ENCODE data around the gene NUDT14.

The NUDT14 gene

DNA sequence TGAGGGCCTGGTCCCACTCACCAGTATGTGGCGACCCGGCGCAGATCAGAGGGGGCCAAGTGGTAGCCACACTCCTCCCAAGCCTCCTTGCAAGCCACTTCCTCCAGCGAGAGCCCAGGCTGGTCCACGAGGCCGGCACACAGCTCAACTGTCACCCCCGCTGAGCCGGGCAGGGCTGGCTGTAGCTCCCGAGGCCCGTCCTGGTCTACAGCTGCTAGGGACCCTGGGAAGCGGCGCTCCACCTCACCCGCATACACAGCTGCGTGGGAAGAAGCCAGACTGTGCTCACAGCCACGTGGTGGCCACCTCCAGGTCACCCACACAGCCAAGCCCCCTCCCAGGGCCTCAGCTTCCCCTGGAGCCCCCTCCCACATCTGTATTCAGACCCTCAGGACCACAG is 4.6 kb downstream of the NUDT14 start:
- no peak for DNase-seq (ENCODE audit: low read depth, low spot score)

DNA sequence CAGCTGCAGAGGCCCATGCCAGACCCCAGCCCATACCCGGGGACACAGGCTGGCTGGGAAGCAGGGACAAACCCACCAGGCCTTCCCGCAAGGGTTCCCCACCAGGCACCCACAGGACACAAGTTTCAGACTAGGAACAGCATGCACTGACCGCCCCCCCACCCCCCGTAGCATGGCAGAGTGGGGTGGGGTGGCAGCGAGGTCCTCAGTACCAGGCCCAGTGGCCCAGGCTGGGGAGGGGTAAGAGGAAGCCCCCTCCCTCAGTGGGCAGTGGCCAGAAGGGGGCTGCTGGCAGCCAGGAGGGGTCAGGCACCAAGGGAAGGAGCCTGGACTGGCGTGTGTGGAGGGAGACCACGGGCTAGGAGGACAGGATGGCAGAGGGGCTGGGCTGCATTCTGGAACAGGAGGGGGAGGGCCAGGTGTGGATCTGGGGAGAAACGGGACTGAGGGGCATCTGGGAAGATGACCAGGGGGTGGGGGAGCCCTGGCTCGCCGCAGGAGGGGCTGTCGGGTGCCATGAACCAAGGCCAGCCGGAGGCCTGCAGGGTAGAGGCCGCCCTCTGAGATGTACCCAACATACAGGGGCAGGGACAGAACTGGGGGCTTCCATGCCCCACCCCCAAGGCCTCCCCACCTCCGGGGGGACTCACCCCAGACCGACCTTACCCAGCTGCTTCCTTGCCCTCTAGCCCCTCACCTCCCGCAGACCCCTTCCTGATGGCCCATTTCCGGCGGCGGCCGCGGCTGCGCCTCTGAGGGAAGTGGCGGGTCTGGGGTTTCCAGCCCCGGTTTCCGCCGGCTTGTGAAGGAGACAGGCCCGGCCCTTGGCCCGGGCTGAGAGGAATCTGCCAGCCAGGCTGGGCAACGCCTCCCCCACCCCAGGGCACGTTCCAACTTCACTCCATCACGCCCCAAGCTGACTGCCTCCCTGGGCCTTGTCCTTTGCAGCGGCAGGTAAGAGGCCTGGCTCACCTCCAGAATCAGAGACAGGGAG is 6.9 kb downstream of the NUDT14 start:
- no peak for DNase-seq (ENCODE audit: low read depth, low spot score)

DNA sequence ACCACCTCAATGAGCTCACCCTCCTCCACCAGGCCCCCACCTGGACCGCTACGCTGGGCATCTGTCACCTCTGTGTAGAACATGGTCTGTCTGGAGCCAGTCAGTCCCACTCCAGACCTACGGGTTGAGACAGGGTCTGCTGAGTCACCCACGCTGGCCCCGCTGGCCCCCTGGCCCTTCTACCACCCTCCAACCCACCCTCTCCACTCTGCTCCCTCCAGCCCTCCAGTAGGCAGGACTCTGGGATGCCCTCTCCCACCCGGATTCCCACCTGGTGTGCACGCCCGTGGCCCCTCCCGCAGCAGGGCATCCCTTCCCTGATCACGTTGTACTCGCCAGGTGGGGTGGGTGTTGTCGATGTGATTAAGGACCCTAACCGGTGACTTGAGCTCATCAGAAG is 8.0 kb downstream of the NUDT14 start:
- no peak for DNase-seq (ENCODE audit: low read depth, low spot score)

DNA sequence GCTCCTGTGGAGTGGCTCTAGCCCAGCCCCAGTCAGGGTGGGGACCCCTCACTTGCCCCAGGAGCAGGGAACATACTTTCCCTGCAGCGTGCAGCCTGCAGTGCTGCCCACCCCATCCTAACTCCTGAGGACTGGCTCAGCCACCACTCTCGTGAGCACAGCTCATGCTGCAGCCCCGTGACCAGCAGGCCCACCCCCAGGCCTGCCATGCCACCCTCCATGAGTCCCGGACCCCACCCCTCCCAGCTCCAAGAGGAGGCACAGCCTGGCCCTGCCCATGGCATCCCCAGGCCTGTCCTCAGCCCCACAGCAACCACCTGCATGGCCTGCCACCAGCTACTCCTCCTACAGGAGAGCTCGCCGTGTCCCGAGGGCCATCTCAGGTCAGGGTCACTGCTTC is 8.6 kb downstream of the NUDT14 start:
- no peak for DNase-seq (ENCODE audit: low read depth, low spot score)

DNA sequence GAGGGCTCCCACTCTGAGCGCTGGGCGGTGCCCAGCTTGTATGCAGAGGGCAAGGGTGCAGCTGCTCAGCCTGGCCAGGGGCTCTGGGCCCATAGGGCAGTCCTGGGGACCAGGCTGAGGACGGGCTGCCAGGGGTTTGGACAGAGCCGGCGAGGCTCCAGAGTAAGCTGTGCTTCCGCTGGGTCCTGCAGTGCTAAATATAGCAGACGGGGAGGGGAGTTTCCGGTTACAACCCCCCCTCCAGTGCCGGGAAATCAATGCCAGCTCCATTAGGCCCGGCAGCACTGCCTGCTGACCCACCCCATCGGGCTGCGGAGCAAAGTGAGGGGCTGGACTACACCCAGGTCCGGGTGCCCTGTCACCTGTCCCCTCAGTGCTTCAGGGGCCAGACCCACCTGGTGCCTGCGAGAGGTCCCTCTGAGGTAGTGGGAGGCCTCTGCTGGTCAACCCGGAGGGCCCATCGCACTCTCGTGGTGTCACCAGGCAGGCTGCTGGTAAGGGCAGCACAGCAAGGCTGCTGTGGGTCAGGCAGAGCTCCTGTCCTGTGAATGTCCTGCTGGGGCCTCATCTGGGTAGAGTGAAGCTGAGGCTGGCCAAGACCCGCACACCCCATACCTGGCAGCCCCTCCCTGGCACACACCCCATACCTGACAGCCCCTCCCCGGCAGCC is 10.0 kb downstream of the NUDT14 start:
- no peak for DNase-seq (ENCODE audit: low read depth, low spot score)

DNA sequence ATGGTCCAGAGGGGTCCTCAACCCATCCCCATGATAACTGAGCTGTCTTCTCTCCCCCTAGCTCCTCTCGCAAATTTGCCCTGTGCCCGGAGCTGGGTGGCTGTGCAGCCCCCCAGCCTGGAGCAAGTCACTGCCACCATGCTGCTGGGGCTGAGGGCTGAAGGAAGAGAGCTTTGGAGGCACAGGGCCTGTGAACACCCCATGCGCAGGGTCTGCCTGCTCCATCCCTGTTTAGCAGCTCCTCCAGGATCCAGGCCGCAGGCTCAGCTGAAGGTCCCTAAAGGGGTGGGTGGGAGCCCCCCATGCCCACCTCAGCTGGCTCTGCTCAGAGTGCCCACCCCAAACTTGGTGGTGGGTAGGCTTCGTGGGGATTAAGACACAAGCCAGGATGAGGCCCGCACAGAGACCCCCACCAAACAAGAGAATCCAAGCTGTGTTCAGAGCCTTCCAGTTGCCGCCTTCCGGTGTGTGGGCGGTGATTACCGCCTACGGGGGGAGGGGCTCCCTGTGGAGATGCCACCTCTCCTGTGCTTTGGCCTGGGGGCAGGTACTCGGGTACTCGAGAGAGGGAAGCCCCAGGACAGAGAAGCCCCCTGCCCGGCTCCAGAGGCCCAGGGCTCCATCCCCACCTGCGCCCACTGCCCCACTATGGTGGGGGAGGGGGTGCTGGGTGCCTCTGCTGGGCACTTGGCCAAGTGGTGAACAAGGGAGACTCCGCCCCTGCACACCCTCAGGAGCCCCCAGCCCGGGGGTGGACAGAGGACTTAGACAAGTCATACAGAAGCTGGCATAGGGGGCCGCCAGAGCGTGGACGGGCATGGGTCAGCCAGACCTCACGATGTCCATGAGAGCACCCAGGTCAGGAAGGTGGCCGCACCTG is 11.1 kb downstream of the NUDT14 start:
- DNase-seq (ENCODE audit: low read depth, low spot score) = no peak

DNA sequence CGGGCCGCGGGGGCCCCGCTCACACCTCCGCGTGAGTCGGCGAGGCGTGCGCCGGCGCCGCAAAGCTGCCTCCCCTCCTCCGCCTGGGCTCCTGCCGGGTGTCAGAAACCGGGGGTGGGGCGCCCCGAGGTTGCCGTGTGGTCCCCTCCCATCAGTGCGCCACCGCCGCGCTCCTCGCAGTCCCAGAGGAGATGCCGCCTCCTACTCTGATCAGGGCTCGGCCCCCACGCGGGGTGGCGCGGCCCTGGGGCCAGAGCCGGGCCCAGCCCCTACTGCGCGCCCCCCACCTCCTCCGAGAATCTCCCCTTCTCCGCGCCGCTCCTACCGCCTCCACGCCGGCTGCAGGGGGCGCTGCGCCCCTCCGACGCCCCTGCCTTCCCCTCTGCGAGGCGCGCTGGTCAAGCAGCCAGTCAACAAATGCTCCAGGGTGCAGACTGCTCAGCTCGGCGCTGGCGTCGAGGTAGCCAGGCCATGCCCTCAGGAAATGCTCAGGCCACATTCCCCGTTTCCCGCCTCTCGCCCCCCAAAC is 12.1 kb downstream of the NUDT14 start:
- DNase-seq (ENCODE audit: low read depth, low spot score) = no peak

DNA sequence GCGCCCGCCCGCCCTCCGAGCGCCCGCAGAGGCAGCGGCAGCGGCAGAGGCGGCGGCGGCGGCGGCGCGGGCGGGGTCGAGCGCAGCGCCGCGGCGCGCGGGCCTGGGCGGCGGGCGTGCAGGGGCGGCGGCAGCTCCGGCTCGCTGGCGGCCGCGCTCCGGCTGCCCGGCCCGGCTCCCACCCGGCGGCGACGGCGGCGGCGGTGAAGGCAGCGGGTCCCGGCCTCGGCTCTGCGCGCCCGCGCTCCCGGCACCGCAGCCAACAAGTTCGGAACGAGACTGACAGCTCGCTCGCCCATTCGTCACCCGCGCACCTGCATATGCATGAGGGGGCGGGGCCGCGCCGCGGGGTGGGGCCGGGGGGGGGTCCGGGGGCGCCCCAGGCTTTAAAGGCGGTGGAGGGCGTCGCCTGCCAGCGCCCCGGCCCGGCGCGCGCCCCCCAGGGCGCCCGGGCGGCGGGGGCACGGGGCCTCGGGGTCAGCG is 12.6 kb downstream of the NUDT14 start, which contains the start of gene JAG2:
Gene JAG2, minus strand, starts transcription at position 281 of the 483 bp plus-strand sequence. CDS start 356 bp downstream, outside the sequence.
- peak; percentile 21 for DNase-seq (ENCODE audit: low read depth, low spot score)

DNA sequence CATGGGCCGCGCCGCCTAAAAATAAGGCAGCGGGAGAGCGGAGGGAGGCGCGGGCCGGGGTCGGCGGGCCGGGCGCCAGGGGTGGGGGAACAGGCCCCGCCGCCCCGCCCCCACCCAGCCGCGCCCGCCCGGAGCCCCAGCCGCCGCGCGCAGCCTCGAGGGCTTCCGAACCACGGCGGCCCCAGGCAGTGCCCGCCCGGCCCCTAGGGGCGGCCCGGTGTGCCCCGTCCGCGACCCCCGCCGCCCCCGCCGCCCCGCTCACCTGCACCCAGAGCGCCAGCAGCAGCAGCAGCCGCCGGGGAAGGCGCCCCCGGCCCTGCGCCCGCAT is 13.1 kb downstream of the NUDT14 start:
- DNase-seq (ENCODE audit: low read depth, low spot score) = no peak

DNA sequence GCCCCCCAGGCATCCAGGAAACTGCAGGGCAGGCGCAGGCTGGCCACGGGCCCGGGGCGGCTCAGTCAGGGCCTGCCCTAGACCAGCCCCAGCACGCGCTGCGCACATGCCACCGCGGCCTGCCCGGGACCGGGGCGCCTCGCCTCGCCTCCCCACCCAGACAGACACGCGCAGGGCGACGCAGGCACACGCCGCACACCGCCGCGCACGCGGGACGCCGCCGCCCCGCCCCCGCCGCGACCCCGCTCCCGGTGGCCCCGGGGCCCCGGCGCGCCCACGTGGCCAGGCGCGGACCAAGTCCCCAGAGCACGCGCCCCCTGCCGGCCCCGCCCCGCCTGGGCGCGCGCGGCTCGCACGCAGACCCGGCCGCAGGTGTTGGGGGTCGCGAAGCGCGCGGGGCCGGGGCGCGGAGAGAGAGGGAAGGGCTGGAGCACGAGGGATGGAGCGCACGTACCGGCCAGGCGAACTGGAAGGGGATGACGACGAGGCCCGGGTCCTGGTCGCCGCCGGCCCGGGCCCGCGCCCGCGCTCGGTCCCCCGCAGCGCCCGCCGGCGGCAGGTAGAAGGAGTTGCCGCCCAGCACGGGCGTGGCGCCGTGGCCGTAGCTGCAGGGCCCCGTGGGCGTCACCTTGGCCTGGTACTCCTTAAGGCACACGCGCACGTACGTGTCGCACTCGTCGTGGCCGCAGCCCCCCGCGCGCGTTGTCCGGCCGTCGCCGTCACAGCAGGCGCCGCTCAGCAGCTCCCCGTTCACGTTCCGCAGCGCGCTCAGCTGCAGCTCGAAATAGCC is 13.6 kb downstream of the NUDT14 start:
- no peak for DNase-seq (ENCODE audit: low read depth, low spot score)

DNA sequence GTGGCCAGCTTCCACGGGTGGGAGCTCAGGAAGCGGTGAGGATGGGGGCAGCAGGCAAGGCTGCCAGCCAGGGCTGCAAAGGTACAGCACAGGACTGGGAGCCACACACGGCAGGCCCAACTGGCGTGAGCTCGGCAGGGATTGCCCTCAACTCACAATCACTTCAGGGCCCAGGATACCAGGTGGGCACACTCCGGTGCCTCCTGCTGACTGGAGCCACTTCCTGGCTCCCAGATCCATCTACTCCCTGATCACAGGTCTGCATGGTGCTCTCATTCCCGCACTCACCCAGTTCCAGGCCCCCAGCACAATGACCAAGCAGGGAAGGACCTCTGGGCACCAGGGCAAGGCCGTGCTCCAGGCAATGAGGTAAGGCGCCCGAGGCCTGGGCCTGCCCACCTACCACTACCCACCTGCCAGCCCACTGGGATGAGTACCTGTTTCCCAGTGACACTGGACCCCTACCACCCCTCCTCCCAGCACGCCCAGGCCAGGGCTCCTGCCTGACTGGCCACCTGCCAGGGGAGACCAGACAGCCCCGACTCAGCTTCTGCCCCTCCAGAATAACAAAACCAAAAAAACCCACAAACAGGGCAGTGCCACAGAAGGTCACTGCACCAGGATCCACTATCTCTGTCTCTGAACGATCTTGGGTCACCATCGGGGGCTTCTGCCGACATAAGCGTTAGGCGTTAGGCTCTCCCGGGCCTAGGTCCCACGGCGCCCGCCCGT is 14.4 kb downstream of the NUDT14 start:
- DNase-seq (ENCODE audit: low read depth, low spot score) = no peak

DNA sequence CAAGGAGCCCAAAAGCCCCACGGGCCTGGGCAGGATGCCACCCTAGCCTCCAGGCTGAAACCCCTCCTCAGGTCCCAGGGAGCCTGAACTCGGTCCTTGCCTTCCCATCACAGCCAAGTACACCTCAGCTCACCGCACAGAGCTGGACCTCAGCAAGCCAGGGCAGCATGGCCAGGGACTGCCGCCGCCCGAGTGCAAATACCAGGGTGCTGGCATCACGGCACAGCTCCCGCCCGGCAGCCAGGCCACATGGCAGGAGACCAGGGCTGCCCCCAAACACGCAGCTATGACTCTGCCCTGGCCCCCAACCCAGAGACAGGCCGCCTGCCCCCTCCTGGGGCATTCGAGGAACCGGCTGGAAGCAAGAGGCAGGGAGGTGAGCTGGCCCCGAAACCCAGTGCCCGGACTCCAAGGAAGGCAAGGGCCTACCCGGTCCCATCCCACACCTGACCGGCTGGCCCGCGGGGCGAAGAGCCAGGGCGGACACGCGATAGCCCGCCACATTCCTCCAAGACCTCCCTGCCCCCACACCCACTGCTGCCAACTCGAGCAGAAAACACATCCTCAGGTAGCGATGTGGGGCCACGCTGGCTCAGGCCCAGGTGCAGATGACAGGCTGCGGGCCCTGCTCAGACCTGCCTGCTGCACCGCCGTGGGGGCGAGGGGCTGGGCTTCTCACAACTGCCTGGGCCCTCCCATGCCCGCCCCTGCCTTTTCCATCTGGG is 15.2 kb downstream of the NUDT14 start:
- DNase-seq (ENCODE audit: low read depth, low spot score) = no peak

DNA sequence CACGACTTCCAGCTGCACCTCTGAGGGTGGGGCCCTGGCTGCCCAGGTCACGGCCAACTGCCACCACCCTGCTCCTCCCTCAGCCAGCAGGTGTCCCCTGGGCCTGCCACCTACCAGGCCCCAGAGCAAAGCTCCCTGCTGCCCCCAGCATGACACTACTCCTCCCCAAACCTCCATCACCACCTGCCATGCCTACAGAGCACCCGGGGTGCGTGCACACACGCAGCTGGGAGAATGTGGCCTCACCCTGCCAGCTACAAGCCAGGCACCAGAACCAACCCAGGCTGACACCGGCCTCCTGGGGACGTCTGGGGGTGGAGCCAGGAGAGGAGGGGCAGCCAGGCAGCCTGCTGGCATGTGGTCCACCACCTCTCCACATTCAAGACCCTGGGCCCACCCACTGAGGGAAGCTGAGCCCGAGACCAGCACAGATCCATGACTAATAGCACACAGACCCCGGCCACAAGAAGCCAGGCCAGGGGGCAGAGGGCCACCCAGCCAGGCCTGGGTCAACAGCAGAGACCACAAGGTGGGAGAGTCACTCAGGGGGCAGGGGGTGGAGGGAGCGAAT is 15.9 kb downstream of the NUDT14 start:
- no peak for DNase-seq (ENCODE audit: low read depth, low spot score)

DNA sequence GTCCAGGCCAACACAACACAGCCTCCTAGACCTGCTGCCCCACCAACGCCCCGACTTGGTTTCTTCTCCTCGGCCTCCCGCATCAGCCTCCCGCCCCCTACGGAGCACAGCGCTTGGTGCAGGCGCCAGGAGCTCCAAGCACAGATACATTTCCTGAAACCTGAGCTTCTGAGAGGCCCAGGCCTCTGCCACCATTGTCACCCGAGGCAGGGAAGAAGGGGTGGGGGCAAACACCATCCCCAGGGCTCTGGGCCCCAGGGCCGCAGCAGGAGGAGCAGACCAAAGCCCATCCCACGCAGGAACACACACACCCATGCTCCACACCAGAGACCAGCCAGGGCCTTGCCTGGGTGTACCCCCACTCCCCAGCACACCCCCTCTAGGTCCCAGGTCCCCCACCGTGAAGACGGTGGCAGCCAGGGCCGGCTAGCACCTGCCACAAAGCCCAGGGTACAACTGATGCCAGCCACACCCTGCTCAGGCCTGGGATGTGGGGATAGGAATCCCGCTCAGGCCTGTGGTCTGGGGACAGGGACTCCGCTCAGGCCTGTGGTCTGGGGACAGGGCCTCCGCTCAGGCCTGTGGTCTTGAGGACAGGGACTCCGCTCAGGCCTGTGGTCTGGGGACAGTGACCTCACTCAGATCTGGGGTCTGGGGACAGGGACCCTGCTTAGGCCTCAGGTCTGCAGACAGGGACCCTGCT is 17.9 kb downstream of the NUDT14 start:
- no peak for DNase-seq (ENCODE audit: low read depth, low spot score)

DNA sequence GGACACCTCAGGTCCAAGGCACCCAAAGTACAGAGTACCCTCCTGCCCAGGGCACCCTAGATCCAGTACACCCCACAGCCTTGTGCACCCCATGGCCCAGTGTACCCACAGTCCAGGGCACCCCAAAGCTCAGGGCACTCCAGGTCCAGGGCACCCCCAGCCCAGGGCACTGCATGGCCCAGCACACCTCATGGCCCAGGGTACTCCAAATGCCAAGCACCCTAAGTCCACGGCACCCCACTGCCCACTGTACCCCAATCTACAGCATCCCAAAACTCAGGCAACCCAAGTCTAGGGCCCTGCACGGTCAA is 18.5 kb downstream of the NUDT14 start:
- DNase-seq (ENCODE audit: low read depth, low spot score) = no peak

DNA sequence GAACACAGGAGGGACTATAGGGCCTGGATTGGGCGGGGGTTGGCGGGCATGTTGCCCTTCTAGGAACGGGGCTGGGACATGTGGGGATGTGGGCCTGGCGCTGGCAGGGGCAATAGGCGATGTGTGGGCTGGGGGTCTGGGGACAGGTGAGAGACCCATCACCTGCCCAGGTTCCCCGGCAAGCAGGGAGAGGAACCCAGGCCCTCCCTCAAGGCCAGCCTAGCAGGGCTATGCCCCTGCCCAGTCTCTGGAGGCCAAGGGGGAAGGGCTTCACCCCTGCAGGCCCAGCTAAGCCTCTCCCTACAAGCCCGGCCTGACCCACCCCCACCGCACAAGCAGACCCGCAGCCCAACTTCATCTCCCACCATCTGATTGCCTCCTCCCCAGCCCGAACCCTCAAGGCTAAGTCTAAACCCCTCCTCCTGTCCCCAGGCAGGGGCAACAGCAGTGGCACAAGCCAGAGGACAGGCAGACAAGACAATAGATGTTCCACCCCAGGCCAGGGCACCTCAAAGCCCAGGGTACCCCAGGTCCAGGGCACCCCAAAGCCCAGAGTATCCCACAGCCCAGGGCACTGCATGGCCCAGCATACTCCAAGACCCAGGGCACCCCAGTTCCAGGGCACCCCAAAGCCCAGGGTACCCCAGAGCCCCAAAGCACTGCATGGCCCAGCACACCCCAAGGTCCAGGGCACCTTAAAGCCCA is 19.0 kb downstream of the NUDT14 start:
- DNase-seq (ENCODE audit: low read depth, low spot score) = no peak

DNA sequence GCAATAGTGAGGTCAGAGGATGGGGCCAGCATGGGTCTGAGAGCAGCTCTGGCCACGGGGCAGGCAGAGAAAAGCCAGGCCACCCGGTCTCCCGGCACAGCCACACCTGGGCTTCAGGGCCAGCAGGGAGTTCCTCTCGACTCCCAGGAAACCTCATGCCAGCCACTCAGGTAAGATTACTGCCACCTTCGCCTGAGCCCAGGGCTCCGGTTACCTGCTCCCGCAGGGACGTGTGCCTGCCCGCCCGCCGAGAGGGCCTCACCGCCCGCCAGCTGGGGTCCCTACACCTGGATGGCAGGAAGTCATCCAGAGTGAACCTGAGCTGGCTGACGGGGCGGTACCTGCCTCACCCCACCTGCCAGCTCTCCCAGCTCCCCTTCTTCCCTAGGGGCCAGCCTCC is 19.8 kb downstream of the NUDT14 start:
- no peak for DNase-seq (ENCODE audit: low read depth, low spot score)

DNA sequence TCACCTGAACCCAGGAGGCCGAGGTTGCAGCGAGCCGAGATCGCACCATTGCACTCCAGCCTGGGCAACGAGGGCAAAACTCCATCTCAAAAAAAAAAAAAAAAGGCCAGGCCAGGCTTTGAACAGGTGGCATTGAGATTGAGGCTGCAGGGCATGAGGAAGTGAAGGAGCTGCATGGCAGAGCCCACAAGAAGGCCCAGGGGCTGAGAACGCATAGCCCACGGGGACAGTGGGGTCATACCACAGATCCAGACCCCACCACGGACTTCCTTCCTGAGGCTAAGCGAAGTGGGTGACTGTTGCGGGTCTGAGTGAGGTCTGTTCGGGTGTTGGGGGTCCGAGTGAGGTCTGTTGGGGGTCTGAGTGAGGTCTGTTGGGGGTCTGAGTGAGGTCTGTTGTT is 20.3 kb downstream of the NUDT14 start:
- no peak for DNase-seq (ENCODE audit: low read depth, low spot score)
